KMS-11 (cell line): ENCODE data around the gene M1AP.

ENCODE experiments used
- H2AFZ ChIP-seq: fragments of 200-600 bp; sonication (generic); 2 replicates; pipeline ENCODE4 v1.6.1; 2016; ENCODE audit warnings: antibody characterized with exemption, mixed run types, low read depth
- H3K27ac ChIP-seq: fragments of 200-600 bp; sonication (generic); 2 replicates; pipeline ENCODE4 v1.6.1; 2016; ENCODE audit warnings: mild to moderate bottlenecking, mixed run types
- H3K27me3 ChIP-seq: fragments of 200-600 bp; sonication (generic); 2 replicates; pipeline ENCODE4 v1.6.1; 2017; ENCODE audit warnings: mild to moderate bottlenecking, low read depth, mixed run types, moderate library complexity; ENCODE audit not compliant: insufficient read depth
- H3K36me3 ChIP-seq: fragments of 200-600 bp; sonication (generic); 2 replicates; pipeline ENCODE4 v1.6.1; 2017; ENCODE audit warnings: mild to moderate bottlenecking, mixed run types; ENCODE audit not compliant: insufficient read depth
- H3K4me1 ChIP-seq: fragments of 200-600 bp; sonication (generic); 2 replicates; pipeline ENCODE4 v1.6.1; 2016; ENCODE audit warnings: mild to moderate bottlenecking, low read depth, mixed run types; ENCODE audit not compliant: poor library complexity, severe bottlenecking
- H3K4me2 ChIP-seq: fragments of 200-600 bp; sonication (generic); 2 replicates; pipeline ENCODE4 v1.7.0; 2016; ENCODE audit warnings: mild to moderate bottlenecking, mixed run types
- H3K4me3 ChIP-seq: fragments of 200-600 bp; sonication (generic); IDR thresholded peaks from 2 replicates; pipeline ENCODE4 v1.6.1; 2017; ENCODE audit warnings: low read depth, low read length, mixed read lengths; ENCODE audit not compliant: insufficient read depth
- H3K79me2 ChIP-seq: fragments of 200-600 bp; sonication (generic); 2 replicates; pipeline ENCODE4 v1.6.1; 2016; ENCODE audit warnings: low read depth, mixed run types; ENCODE audit not compliant: insufficient read depth
- H3K9ac ChIP-seq: fragments of 200-600 bp; sonication (generic); 2 replicates; pipeline ENCODE4 v1.6.1; 2016; ENCODE audit warnings: mild to moderate bottlenecking, mixed run types
- H4K20me1 ChIP-seq: fragments of 200-600 bp; sonication (generic); 2 replicates; pipeline ENCODE4 v1.6.1; 2016; ENCODE audit warnings: mild to moderate bottlenecking, mixed run types; ENCODE audit not compliant: insufficient read depth
- TF ChIP-seq, protein P1 (sequence below): fragments of 200-600 bp; sonication (generic); conservative IDR thresholded peaks from 2 replicates; pipeline ENCODE4 v1.6.1; 2017; ENCODE audit warnings: low read depth, mild to moderate bottlenecking, antibody characterized with exemption, low read length, moderate library complexity, mixed read lengths

M1AP gene

GRCh38 chr2:74512744-74513604, 135.2 kb downstream of the M1AP start:
- H3K4me3 ChIP-seq, result no peak overlapping the region
- H4K20me1 ChIP-seq, result no peaks in the 10 kb centered on the region
- H3K4me2 ChIP-seq, result no peak overlapping the region
- no peak overlapping the region for H3K27ac ChIP-seq
- H3K4me1 ChIP-seq, result peaks cover 9% of the 10 kb centered on the region
- H3K36me3 ChIP-seq, result no peaks in the 10 kb centered on the region
- H2AFZ ChIP-seq, result no peak overlapping the region
- H3K9ac ChIP-seq, result no peak overlapping the region
- peaks cover 46% of the 10 kb centered on the region for H3K27me3 ChIP-seq
- TF ChIP-seq, protein P1, sequence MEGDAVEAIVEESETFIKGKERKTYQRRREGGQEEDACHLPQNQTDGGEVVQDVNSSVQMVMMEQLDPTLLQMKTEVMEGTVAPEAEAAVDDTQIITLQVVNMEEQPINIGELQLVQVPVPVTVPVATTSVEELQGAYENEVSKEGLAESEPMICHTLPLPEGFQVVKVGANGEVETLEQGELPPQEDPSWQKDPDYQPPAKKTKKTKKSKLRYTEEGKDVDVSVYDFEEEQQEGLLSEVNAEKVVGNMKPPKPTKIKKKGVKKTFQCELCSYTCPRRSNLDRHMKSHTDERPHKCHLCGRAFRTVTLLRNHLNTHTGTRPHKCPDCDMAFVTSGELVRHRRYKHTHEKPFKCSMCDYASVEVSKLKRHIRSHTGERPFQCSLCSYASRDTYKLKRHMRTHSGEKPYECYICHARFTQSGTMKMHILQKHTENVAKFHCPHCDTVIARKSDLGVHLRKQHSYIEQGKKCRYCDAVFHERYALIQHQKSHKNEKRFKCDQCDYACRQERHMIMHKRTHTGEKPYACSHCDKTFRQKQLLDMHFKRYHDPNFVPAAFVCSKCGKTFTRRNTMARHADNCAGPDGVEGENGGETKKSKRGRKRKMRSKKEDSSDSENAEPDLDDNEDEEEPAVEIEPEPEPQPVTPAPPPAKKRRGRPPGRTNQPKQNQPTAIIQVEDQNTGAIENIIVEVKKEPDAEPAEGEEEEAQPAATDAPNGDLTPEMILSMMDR, result no peak
- no peaks in the 10 kb centered on the region for H3K79me2 ChIP-seq

DNA sequence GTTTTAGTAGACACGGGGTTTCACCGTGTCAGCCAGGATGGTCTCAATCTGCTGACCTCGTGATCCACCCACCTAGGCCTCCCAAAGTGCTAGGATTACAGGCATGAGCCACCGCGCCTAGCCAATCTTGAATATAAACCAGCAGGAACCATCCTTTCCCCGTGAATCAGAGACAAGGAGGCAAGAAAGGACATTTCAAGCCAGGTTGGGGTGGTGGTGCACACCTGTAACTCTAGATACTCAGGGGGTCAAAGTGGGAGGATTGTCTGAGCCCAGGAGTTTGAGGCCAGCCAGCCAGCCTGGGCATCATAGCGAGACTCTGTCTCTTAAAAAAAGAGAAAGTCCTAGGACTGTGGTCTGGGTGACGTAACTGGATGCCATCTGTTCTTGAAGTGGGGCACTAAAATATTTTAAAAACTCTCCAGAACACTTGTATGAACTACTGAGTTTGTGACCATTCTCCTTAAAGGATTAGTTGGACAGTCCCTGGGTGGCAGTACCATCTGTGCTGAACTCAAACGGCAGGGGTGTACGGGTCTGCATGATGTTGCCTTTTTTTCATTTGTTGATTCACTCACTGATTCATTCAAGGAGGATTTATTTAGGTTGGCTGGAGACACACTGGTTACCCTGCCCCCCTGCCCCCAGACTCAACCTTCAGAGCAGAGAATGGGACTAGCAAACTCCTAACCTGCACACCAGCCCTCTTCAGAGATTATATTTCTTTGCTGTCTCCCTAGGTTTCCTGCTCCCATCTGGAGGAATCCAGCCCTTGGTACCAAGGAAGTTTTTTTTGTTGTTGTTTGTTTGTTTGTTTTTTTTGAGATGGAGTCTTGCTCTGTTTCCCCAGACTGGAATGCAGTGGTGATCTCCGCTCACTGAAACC, 136.8 kb downstream of the M1AP start:
- TF ChIP-seq, protein P1, result no peak
- Histone ChIP-seq H3K4me1 (peaks cover 15% of the 10 kb centered on the region), H4K20me1 (no peaks in the 10 kb centered on the region), H3K27me3 (peaks cover 38% of the 10 kb centered on the region), H3K4me2 (no peak overlapping the region), H3K4me3 (no peak overlapping the region), H3K27ac (no peak overlapping the region), H3K36me3 (no peaks in the 10 kb centered on the region), H3K9ac (no peak overlapping the region), H2AFZ (no peak overlapping the region), H3K79me2 (peaks cover 7% of the 10 kb centered on the region)

- Histone ChIP-seq H2AFZ (no peak overlapping the region), H3K4me3 (no peak overlapping the region), H4K20me1 (no peaks in the 10 kb centered on the region), H3K4me2 (no peak overlapping the region), H3K27ac (no peak overlapping the region), H3K36me3 (no peaks in the 10 kb centered on the region), H3K9ac (no peak overlapping the region), H3K79me2 (peaks cover 13% of the 10 kb centered on the region), H3K4me1 (peaks cover 23% of the 10 kb centered on the region), H3K27me3 (peaks cover 38% of the 10 kb centered on the region)
- TF ChIP-seq, protein P1, result no peak
Measured at GRCh38 chr2:74510272-74510671, 137.9 kb downstream of the M1AP start.

DNA sequence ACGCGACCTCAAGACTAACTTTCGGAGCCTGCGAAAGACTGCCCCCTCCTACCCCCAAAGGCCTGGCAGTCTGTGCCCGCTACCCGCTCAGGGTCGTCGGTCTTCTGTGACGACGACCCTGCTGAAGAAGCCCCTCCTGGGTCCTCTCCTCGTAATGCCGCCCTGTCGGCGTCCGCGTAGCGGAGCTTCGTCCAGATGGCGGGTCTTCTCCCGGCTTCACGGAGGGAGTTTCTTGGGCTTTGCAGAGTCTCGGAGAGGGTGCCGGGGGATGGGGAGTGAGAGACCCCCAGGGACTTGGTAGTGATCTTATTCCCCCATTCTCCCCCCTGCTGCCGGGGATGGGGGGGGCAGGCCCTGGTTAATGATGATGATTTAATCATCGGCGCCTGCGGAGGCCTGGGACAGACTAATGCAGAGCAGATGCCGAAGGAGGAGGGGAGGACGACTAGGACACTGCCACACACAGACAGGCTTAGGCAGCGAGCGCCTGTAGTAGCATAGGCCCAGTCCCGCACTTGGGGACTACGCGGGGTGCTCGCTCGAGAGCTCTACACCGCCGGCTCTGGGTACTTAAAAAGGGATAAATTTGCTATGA, 140.1 kb downstream of the M1AP start:
- TF ChIP-seq, protein P1, result no peak
- peak overlapping the region; percentile 99 for H2AFZ ChIP-seq
- H3K36me3 ChIP-seq, result no peaks in the 10 kb centered on the region
- peaks cover 13% of the 10 kb centered on the region for H3K79me2 ChIP-seq
- no peaks in the 10 kb centered on the region for H4K20me1 ChIP-seq
- peak overlapping the region; percentile 86 for H3K9ac ChIP-seq
- peak overlapping the region; percentile 84 for H3K4me3 ChIP-seq
- H3K27me3 ChIP-seq, result peaks cover 23% of the 10 kb centered on the region
- no peak overlapping the region; the same call in 1 of the 2 replicates for H3K27ac ChIP-seq
- peaks cover 19% of the 10 kb centered on the region for H3K4me1 ChIP-seq
- peak overlapping the region; percentile 81 for H3K4me2 ChIP-seq
